IMR-90 (cell line): ENCODE measurements around the gene CACNA1D. TPM values are rescaled to one million over a fixed set of nuclear protein-coding genes. Genes with fewer than 3 reads are reported as not detected.

Experiments
- ATAC-seq: fragments of 200-7000 bp; cut with Tn5 transposase; 2 replicates; pipeline ENCODE4 v1.9.1; 2020; ENCODE audit warnings: low read depth, mild to moderate bottlenecking, moderate library complexity
- BruUV-seq: library from RNA; stranded (reverse); fragments of 400-500 nt; replicated peaks from 2 replicates; lab custom pipeline; 2021; lab: Mats Ljungman, UMichigan
- CTCF ChIA-PET: fragments of 300-600 bp; formaldehyde crosslinking; extraction: SDS; loops from one replicate; lab custom pipeline; 2021; ENCODE audit warnings: antibody characterized with exemption; lab: Yijun Ruan, JAX
- POLR2A ChIA-PET: fragments of 300-600 bp; sonication (Branson Sonifier 250); formaldehyde crosslinking; loops from one replicate; lab custom pipeline; 2022; ENCODE audit warnings: antibody characterized with exemption; ENCODE audit not compliant: unreplicated experiment; lab: Charles Lee
- DNase-seq: peaks from one replicate; pipeline ENCODE4 v3.0.0; 2013
- H2AFZ ChIP-seq: replicated peaks from 2 replicates; pipeline ENCODE3; 2013; ENCODE audit warnings: low read length, mild to moderate bottlenecking; ENCODE audit not compliant: poor library complexity
- H2AK5ac ChIP-seq: 2 replicates; pipeline ENCODE4 v1.6.1; 2013; ENCODE audit warnings: low read depth, low read length, inconsistent platforms
- H2AK9ac ChIP-seq: replicated peaks from 2 replicates; pipeline ENCODE3; 2013; ENCODE audit warnings: mild to moderate bottlenecking, low read depth, low read length, moderate library complexity; ENCODE audit not compliant: poor library complexity
- H2BK120ac ChIP-seq: 2 replicates; pipeline ENCODE4 v1.6.1; 2013; ENCODE audit warnings: low read depth, low read length, inconsistent platforms
- H2BK15ac ChIP-seq: 3 replicates; pipeline ENCODE4 v1.6.1; 2013; ENCODE audit warnings: low read depth, low read length, inconsistent platforms
- H2BK20ac ChIP-seq: 2 replicates; pipeline ENCODE4 v1.6.1; 2013; ENCODE audit warnings: low read depth, mild to moderate bottlenecking, inconsistent platforms, low read length, moderate library complexity
- H2BK5ac ChIP-seq: 2 replicates; pipeline ENCODE4 v1.6.1; 2013; ENCODE audit warnings: mild to moderate bottlenecking, low read depth, low read length, inconsistent platforms; ENCODE audit not compliant: poor library complexity, severe bottlenecking
- H3K14ac ChIP-seq: replicated peaks from 2 replicates; pipeline ENCODE4 v1.6.1; 2013; ENCODE audit warnings: low read depth, low read length, inconsistent platforms
- H3K18ac ChIP-seq: 2 replicates; pipeline ENCODE4 v1.6.1; 2013; ENCODE audit warnings: low read depth, low read length, control low read depth
- H3K23ac ChIP-seq: 2 replicates; pipeline ENCODE4 v1.6.1; 2013; ENCODE audit warnings: low read depth, low read length, inconsistent platforms
- H3K27ac ChIP-seq: 2 replicates; pipeline ENCODE4 v1.5.1; 2013; ENCODE audit warnings: mild to moderate bottlenecking, control low read depth, low read length; ENCODE audit not compliant: insufficient read depth
- H3K27me3 ChIP-seq: 2 replicates; pipeline ENCODE4 v1.6.1; 2013; ENCODE audit warnings: low read length; ENCODE audit not compliant: control insufficient read depth, insufficient read depth
- H3K36me3 ChIP-seq: 2 replicates; pipeline ENCODE4 v1.6.1; 2013; ENCODE audit warnings: low read length, mixed read lengths; ENCODE audit not compliant: control insufficient read depth, insufficient read depth
- H3K4ac ChIP-seq: 2 replicates; pipeline ENCODE4 v1.6.1; 2013; ENCODE audit warnings: low read depth, low read length, inconsistent platforms
- H3K4me1 ChIP-seq: 2 replicates; pipeline ENCODE4 v1.6.1; 2013; ENCODE audit warnings: low read length, mixed read lengths; ENCODE audit not compliant: control insufficient read depth, insufficient read depth
- H3K4me2 ChIP-seq: 2 replicates; pipeline ENCODE4 v1.6.1; 2013; ENCODE audit warnings: low read depth, mild to moderate bottlenecking, control low read depth, low read length, moderate library complexity
- H3K4me3 ChIP-seq: 2 replicates; pipeline ENCODE4 v1.5.1; 2013; ENCODE audit warnings: low read depth, mild to moderate bottlenecking, control low read depth, low read length, moderate library complexity; ENCODE audit not compliant: insufficient read depth
- H3K56ac ChIP-seq: 2 replicates; pipeline ENCODE4 v1.6.1; 2013; ENCODE audit warnings: low read length, inconsistent platforms; ENCODE audit not compliant: insufficient read depth; ENCODE audit errors: extremely low read depth
- H3K79me1 ChIP-seq, 2 experiments: 2 replicates each; pipeline ENCODE4 v1.6.1; 2013; ENCODE audit warnings: low read length in 2 of 2, inconsistent platforms in 1 of 2, low read depth in 1 of 2
- H3K9ac ChIP-seq: 2 replicates; pipeline ENCODE4 v1.6.1; 2013; ENCODE audit warnings: low read depth, low read length, control low read depth
- H3K9me1 ChIP-seq: 2 replicates; pipeline ENCODE4 v1.6.1; 2013; ENCODE audit warnings: low read length, inconsistent platforms; ENCODE audit not compliant: insufficient read depth
- H3K9me3 ChIP-seq: 2 replicates; pipeline ENCODE4 v1.6.1; 2013; ENCODE audit warnings: low read length; ENCODE audit not compliant: control insufficient read depth, insufficient read depth
- H4K20me1 ChIP-seq: 2 replicates; pipeline ENCODE4 v1.6.1; 2013; ENCODE audit warnings: low read length, inconsistent platforms; ENCODE audit not compliant: insufficient read depth
- H4K5ac ChIP-seq: 2 replicates; pipeline ENCODE4 v1.6.1; 2013; ENCODE audit warnings: mild to moderate bottlenecking, low read depth, low read length, control low read depth
- H4K8ac ChIP-seq, 2 experiments: 2 replicates each; pipeline ENCODE4 v1.6.1; 2013; ENCODE audit warnings: low read depth in 2 of 2, low read length in 2 of 2, control low read depth in 1 of 2, inconsistent platforms in 1 of 2
- H4K91ac ChIP-seq: 2 replicates; pipeline ENCODE4 v1.6.1; 2013; ENCODE audit warnings: low read depth, low read length, inconsistent platforms; ENCODE audit not compliant: insufficient read depth
- BHLHE40 ChIP-seq: fragments of 150-350 bp; IDR thresholded peaks from 2 replicates; pipeline ENCODE4 v1.6.1; 2016; ENCODE audit warnings: mild to moderate bottlenecking, low read depth, low read length
- CEBPB ChIP-seq: IDR thresholded peaks from 2 replicates; pipeline ENCODE4 v1.6.1; 2012; ENCODE audit warnings: low read depth, low read length, improper control_type of control experiment
- FOS ChIP-seq: fragments of 150-350 bp; IDR thresholded peaks from 2 replicates; pipeline ENCODE4 v1.6.1; 2016; ENCODE audit warnings: low read depth, low read length
- MAZ ChIP-seq: IDR thresholded peaks from 2 replicates; pipeline ENCODE4 v1.6.1; 2012; ENCODE audit warnings: low read depth, mild to moderate bottlenecking, low read length, improper control_type of control experiment, moderate library complexity, borderline replicate concordance
- MXI1 ChIP-seq: IDR thresholded peaks from 2 replicates; pipeline ENCODE4 v1.6.1; 2012; ENCODE audit warnings: low read depth, mild to moderate bottlenecking, low read length, moderate library complexity, borderline replicate concordance
- NFE2L2 ChIP-seq: fragments of 150-350 bp; IDR thresholded peaks from 2 replicates; pipeline ENCODE4 v1.6.1; 2016; ENCODE audit warnings: low read depth, mild to moderate bottlenecking, low read length
- POLR2A ChIP-seq: IDR thresholded peaks from 2 replicates; pipeline ENCODE4 v1.6.1; 2012; ENCODE audit warnings: mild to moderate bottlenecking, low read depth, low read length
- RAD21 ChIP-seq: IDR thresholded peaks from 2 replicates; pipeline ENCODE4 v1.6.1; 2012; ENCODE audit warnings: low read length, improper control_type of control experiment
- RCOR1 ChIP-seq: IDR thresholded peaks from 2 replicates; pipeline ENCODE4 v1.6.1; 2012; ENCODE audit warnings: mild to moderate bottlenecking, low read length, improper control_type of control experiment; ENCODE audit not compliant: insufficient replicate concordance
- RFX5 ChIP-seq: IDR thresholded peaks from 2 replicates; pipeline ENCODE4 v1.8.0; 2012; ENCODE audit warnings: low read depth, mild to moderate bottlenecking, low read length, moderate library complexity
- SMC3 ChIP-seq: fragments of 150-350 bp; IDR thresholded peaks from 2 replicates; pipeline ENCODE4 v1.6.1; 2016; ENCODE audit warnings: low read depth, mild to moderate bottlenecking, antibody characterized with exemption, low read length, moderate library complexity
- WGBS, 2 experiments: methylation state at CpG; one replicate each; pipeline versions ENCODE4 v1.1.5 to v1.1.7; 2013; ENCODE audit warnings: missing lambda C conversion rate in 2 of 2; ENCODE audit not compliant: insufficient read length in 1 of 2; ENCODE audit errors: extremely low coverage in 2 of 2; 5-methylcytosine and 5-hydroxymethylcytosine counted together
- dilution Hi-C: fragments of 300-500 bp; cut with HindIII; formaldehyde crosslinking; loops from one replicate; pipeline ENCODE4 v1.14.3; 2018; ENCODE audit warnings: low sequenced_read_pairs; ENCODE audit not compliant: unreplicated experiment
- in situ Hi-C: fragments of 300-500 bp; cut with MboI; formaldehyde crosslinking; loops from 3 replicates; pipeline ENCODE4 v1.14.3; 2019; ENCODE audit warnings: low sequenced_read_pairs, inconsistent platforms, mixed read lengths
- intact Hi-C: fragments of 100-400 bp; cut with micrococcal nuclease; formaldehyde crosslinking; loops from 2 replicates; pipeline ENCODE4 v1.10.0; 2022
- polyA plus RNA-seq, 3 experiments: library from polyadenylated mRNA; depleted of rRNA; stranded (reverse); fragments of >200 nt; gene quantifications; 2 replicates each; pipeline ENCODE4 v1.2.3, GENCODE V29; 2012; ENCODE audit warnings: low replicate concordance in 1 of 3
- total RNA-seq: library from RNA; depleted of rRNA; stranded (reverse); fragments of >200 nt; gene quantifications from 2 replicates; pipeline ENCODE4 v1.2.3, GENCODE V29; 2012
- TF ChIP-seq, protein P1 (sequence below): conservative IDR thresholded peaks from 2 replicates; pipeline ENCODE4 v1.5.1; 2012; ENCODE audit warnings: mild to moderate bottlenecking, low read depth, low read length, improper control_type of control experiment

The CACNA1D gene
- total and polyA plus RNA-seq, 2 of the 4 experiments (the other 2 are of a cell fraction): 0.07 TPM; not detected in 1

GRCh38 chr3:53511246-53511645 is 16.8 kb downstream of the CACNA1D start:
- H3K18ac ChIP-seq: no peak overlapping the region
- TF ChIP-seq FOS: no peak
- TF ChIP-seq, protein P1, sequence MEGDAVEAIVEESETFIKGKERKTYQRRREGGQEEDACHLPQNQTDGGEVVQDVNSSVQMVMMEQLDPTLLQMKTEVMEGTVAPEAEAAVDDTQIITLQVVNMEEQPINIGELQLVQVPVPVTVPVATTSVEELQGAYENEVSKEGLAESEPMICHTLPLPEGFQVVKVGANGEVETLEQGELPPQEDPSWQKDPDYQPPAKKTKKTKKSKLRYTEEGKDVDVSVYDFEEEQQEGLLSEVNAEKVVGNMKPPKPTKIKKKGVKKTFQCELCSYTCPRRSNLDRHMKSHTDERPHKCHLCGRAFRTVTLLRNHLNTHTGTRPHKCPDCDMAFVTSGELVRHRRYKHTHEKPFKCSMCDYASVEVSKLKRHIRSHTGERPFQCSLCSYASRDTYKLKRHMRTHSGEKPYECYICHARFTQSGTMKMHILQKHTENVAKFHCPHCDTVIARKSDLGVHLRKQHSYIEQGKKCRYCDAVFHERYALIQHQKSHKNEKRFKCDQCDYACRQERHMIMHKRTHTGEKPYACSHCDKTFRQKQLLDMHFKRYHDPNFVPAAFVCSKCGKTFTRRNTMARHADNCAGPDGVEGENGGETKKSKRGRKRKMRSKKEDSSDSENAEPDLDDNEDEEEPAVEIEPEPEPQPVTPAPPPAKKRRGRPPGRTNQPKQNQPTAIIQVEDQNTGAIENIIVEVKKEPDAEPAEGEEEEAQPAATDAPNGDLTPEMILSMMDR: no peak
- TF ChIP-seq RFX5: no peak
- no peak for TF ChIP-seq NFE2L2
- TF ChIP-seq MXI1: no peak
- TF ChIP-seq RAD21: no peak
- no peak for TF ChIP-seq CEBPB
- TF ChIP-seq MAZ: no peak
- no peak for TF ChIP-seq POLR2A
- TF ChIP-seq SMC3: no peak
- TF ChIP-seq BHLHE40: no peak
- TF ChIP-seq RCOR1: no peak
- H3K27me3 ChIP-seq: peaks cover 5% of the 10 kb centered on the region; the same call in 1 of the 2 replicates
- no peak overlapping the region for H4K5ac ChIP-seq
- no peak for ATAC-seq
- H3K4me3 ChIP-seq: no peak overlapping the region
- no peak overlapping the region for H4K8ac ChIP-seq
- in situ Hi-C loops (no loop called here), dilution Hi-C loops (no loop called here), intact Hi-C loops (loop anchor here (10.0 kb wide), 1 partner anchor 216 kb away; no protein-coding TSS in a partner anchor)
- H2AFZ ChIP-seq: no peak overlapping the region
- no TSS peak for BruUV-seq
- H3K4me2 ChIP-seq: no peak overlapping the region
- no peaks in the 10 kb centered on the region for H3K36me3 ChIP-seq
- H2AK5ac ChIP-seq: no peak overlapping the region
- H3K4me1 ChIP-seq: no peaks in the 10 kb centered on the region
- POLR2A ChIA-PET: no interaction called here
- H4K20me1 ChIP-seq: no peaks in the 10 kb centered on the region
- H3K23ac ChIP-seq: no peak overlapping the region
- CTCF ChIA-PET: no interaction called here
- H2BK15ac ChIP-seq: no peak overlapping the region
- H3K14ac ChIP-seq: no peak overlapping the region
- WGBS, 2 experiments: 60% methylated on average over 7 of the region's 13 CpGs; no CpG with 5 or more reads in 1 of the 2 experiments
- H2BK20ac ChIP-seq: no peak overlapping the region
- no peak overlapping the region for H3K9ac ChIP-seq
- H3K56ac ChIP-seq: no peak overlapping the region
- DNase-seq: no peak
- no peaks in the 10 kb centered on the region for H3K79me1 ChIP-seq
- H3K4ac ChIP-seq: no peak overlapping the region
- no peak overlapping the region for H3K27ac ChIP-seq
- no peak overlapping the region for H4K91ac ChIP-seq
- H2AK9ac ChIP-seq: no peak overlapping the region
- no peak overlapping the region for H2BK5ac ChIP-seq
- H2BK120ac ChIP-seq: no peak overlapping the region
- H3K9me3 ChIP-seq: no peaks in the 10 kb centered on the region
- H3K9me1 ChIP-seq: no peaks in the 10 kb centered on the region
